ENCODE measurements around the gene HCN1.

GRCh38 chr5:45288746-45289145 lies 407.4 kb downstream of the HCN1 start:
- TF ChIP-seq ZNF318 (CRISPR knock-in tag; IDR thresholded peaks at IDR 0.05), result no peak
- no peak for TF ChIP-seq ATF3 (CRISPR knock-in tag; IDR thresholded peaks at IDR 0.05)
- TF ChIP-seq TCF12 (IDR thresholded peaks at IDR 0.05), result no peak
- TF ChIP-seq TCF12 (CRISPR knock-in tag; IDR thresholded peaks at IDR 0.05), result no peak
- no peak for TF ChIP-seq ZNF629 (CRISPR knock-in tag; conservative IDR thresholded peaks at IDR 0.05)

Data from HepG2 (cell line).